Keratinocyte (primary cell): ENCODE results near the gene RHOU. TPM values are rescaled to one million over a fixed set of nuclear protein-coding genes. Genes with fewer than 3 reads are reported as not detected.

ENCODE experiments used
- DNase-seq: peaks from one replicate; pipeline ENCODE4 v3.0.0-alpha.2; 2011; ENCODE audit warnings: low read depth, missing footprints, low spot score
- FAIRE-seq: peaks from 2 replicates; lab custom pipeline; 2011; peaks lifted over from hg19 to GRCh38; lab: Jason Lieb, UNC
- H2AFZ ChIP-seq: 2 replicates; pipeline ENCODE4 v1.6.0; 2012; ENCODE audit warnings: low read length, control low read depth, inconsistent platforms; ENCODE audit not compliant: control insufficient read depth
- H3K27ac ChIP-seq: 2 replicates; pipeline ENCODE4 v1.5.1; 2011; ENCODE audit warnings: low read length; ENCODE audit not compliant: control insufficient read depth, insufficient read depth
- H3K27me3 ChIP-seq: 3 replicates; pipeline ENCODE4 v1.6.0; 2011; ENCODE audit warnings: low read length; ENCODE audit not compliant: control insufficient read depth, insufficient read depth; ENCODE audit errors: extremely low read depth
- H3K36me3 ChIP-seq, 2 experiments: 2 replicates in 1 of 2; 3 replicates in 1 of 2; pipeline ENCODE4 v1.5.1; 2011; ENCODE audit warnings: low read length in 2 of 2, mild to moderate bottlenecking in 1 of 2; ENCODE audit not compliant: control insufficient read depth in 2 of 2, insufficient read depth in 2 of 2; ENCODE audit errors: extremely low read depth in 1 of 2
- H3K4me1 ChIP-seq: 3 replicates; pipeline ENCODE4 v1.5.1; 2011; ENCODE audit warnings: low read length; ENCODE audit not compliant: control insufficient read depth, insufficient read depth; ENCODE audit errors: extremely low read depth
- H3K4me2 ChIP-seq: 3 replicates; pipeline ENCODE4 v1.6.0; 2011; ENCODE audit warnings: low read depth, low read length; ENCODE audit not compliant: control insufficient read depth, insufficient read depth; ENCODE audit errors: extremely low read depth
- H3K4me3 ChIP-seq, 3 experiments: fragments of 200-600 bp in 1 of 3; sonication (generic) in 1 of 3; 2 replicates in 2 of 3; 3 replicates in 1 of 3; pipeline ENCODE4 v1.5.1; 2011 to 2016; ENCODE audit warnings: low read length in 3 of 3, mild to moderate bottlenecking in 3 of 3, control low read depth in 2 of 3, inconsistent platforms in 1 of 3, low read depth in 1 of 3, mixed read lengths in 1 of 3, mixed run types in 1 of 3, moderate library complexity in 1 of 3; ENCODE audit not compliant: control insufficient read depth in 2 of 3, insufficient read depth in 2 of 3; ENCODE audit errors: extremely low read depth in 1 of 3
- H3K79me2 ChIP-seq: 2 replicates; pipeline ENCODE4 v1.6.0; 2012; ENCODE audit warnings: low read length; ENCODE audit not compliant: control insufficient read depth, insufficient read depth
- H3K9ac ChIP-seq: 3 replicates; pipeline ENCODE4 v1.6.0; 2011; ENCODE audit warnings: low read length; ENCODE audit not compliant: control insufficient read depth, insufficient read depth; ENCODE audit errors: extremely low read depth
- H3K9me1 ChIP-seq: 3 replicates; pipeline ENCODE4 v1.6.0; 2011; ENCODE audit warnings: low read length; ENCODE audit not compliant: control insufficient read depth, insufficient read depth; ENCODE audit errors: extremely low read depth
- H3K9me3 ChIP-seq: 2 replicates; pipeline ENCODE4 v1.5.1; 2012; ENCODE audit warnings: low read depth, low read length; ENCODE audit not compliant: control insufficient read depth
- H4K20me1 ChIP-seq: 3 replicates; pipeline ENCODE4 v1.6.0; 2011; ENCODE audit warnings: low read length; ENCODE audit not compliant: control insufficient read depth, insufficient read depth; ENCODE audit errors: extremely low read depth
- EZH2 ChIP-seq: IDR thresholded peaks from one replicate; pipeline ENCODE4 v1.6.1; 2012; ENCODE audit warnings: inconsistent platforms, mild to moderate bottlenecking, low read length, moderate library complexity
- dilution Hi-C: fragments of 300-500 bp; cut with MboI; formaldehyde crosslinking; loops from one replicate; pipeline ENCODE4 v1.7.0; 2020; ENCODE audit warnings: low sequenced_read_pairs; ENCODE audit not compliant: extremely low pct_ligation_motif_present
- polyA plus RNA-seq, 5 experiments: library from polyadenylated mRNA; depleted of rRNA in 3 of 5; stranded (reverse) in 3 of 5; stranded (forward) in 1 of 5; unstranded in 1 of 5; fragments of >200 nt; gene quantifications; 1 replicate in 1 of 5; 2 replicates in 3 of 5; 3 replicates in 1 of 5; pipeline versions ENCODE4 v1.2.1 to v1.2.3, GENCODE V29; 2011 to 2012; ENCODE audit warnings: missing spikeins in 2 of 5, low read depth in 1 of 5, low replicate concordance in 1 of 5
- TF ChIP-seq, protein P1 (sequence below), 3 experiments: IDR thresholded peaks in 1 of 3; conservative IDR thresholded peaks in 1 of 3; optimal IDR thresholded peaks in 1 of 3; 2 replicates in 2 of 3; 3 replicates in 1 of 3; pipeline versions ENCODE3 to v1.5.1; 2011; ENCODE audit warnings: low read length in 3 of 3, mild to moderate bottlenecking in 3 of 3, moderate library complexity in 2 of 3, control low read depth in 1 of 3, inconsistent platforms in 1 of 3; ENCODE audit not compliant: insufficient read depth in 2 of 3; ENCODE audit errors: extremely low read depth in 1 of 3

RHOU gene
- polyA plus RNA-seq, 1 donor (not counting 4 experiments of a cell fraction or from before 2014, with no cell fraction given): 0.29 TPM

GRCh38 chr1:228721407-228721806 lies 13.9 kb upstream of the RHOU start:
- Histone ChIP-seq H3K9me3 (no peaks in the 10 kb centered on the region), H3K36me3 (no peaks in the 10 kb centered on the region), H3K9me1 (no peaks in the 10 kb centered on the region), H3K4me2 (no peak overlapping the region), H2AFZ (no peak overlapping the region), H4K20me1 (no peaks in the 10 kb centered on the region), H3K27me3 (no peaks in the 10 kb centered on the region), H3K79me2 (no peaks in the 10 kb centered on the region), H3K4me1 (no peaks in the 10 kb centered on the region), H3K27ac (no peak overlapping the region), H3K4me3 (no peak overlapping the region), H3K9ac (no peak overlapping the region)
- FAIRE-seq (no peak), DNase-seq (no peak)
- TF ChIP-seq, protein P1, sequence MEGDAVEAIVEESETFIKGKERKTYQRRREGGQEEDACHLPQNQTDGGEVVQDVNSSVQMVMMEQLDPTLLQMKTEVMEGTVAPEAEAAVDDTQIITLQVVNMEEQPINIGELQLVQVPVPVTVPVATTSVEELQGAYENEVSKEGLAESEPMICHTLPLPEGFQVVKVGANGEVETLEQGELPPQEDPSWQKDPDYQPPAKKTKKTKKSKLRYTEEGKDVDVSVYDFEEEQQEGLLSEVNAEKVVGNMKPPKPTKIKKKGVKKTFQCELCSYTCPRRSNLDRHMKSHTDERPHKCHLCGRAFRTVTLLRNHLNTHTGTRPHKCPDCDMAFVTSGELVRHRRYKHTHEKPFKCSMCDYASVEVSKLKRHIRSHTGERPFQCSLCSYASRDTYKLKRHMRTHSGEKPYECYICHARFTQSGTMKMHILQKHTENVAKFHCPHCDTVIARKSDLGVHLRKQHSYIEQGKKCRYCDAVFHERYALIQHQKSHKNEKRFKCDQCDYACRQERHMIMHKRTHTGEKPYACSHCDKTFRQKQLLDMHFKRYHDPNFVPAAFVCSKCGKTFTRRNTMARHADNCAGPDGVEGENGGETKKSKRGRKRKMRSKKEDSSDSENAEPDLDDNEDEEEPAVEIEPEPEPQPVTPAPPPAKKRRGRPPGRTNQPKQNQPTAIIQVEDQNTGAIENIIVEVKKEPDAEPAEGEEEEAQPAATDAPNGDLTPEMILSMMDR (optimal IDR thresholded peaks at IDR 0.05 in 1 of 3, IDR thresholded peaks at IDR 0.05 in 1 of 3, conservative IDR thresholded peaks at IDR 0.05 in 1 of 3; ENCODE audit: extremely low read depth in 1 of 3, insufficient read depth in 2 of 3, low read length in 3 of 3): no peak
- no peak for TF ChIP-seq EZH2
- dilution Hi-C loops: no loop called here

DNA sequence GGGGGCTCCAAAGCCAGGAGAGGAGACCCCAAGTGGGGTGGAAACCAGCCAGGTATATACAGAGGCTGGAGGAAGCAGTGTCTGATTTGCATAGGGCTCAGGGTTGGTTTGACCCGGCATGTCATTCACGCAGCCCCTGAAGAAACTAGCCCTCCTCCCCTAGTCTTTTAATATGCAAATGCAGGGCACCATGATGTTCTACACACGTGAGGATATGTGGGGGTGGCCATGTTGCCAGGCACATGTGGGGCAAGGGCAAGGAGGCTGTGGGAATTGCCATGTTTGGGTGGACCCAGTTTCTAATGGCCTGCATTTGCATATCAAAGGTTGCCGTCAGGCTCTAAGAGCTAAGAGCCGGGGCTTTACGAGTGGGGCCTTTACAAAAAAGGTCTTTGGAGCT lies 12.0 kb upstream of the RHOU start:
- no peak for TF ChIP-seq EZH2
- TF ChIP-seq, protein P1 (optimal IDR thresholded peaks at IDR 0.05 in 1 of 3, IDR thresholded peaks at IDR 0.05 in 1 of 3, conservative IDR thresholded peaks at IDR 0.05 in 1 of 3; ENCODE audit: extremely low read depth in 1 of 3, insufficient read depth in 2 of 3, low read length in 3 of 3): no peak
- dilution Hi-C loops: no loop called here
- no peaks in the 10 kb centered on the region for H3K36me3 ChIP-seq
- H3K27ac ChIP-seq: no peak overlapping the region
- H3K9me1 ChIP-seq: no peaks in the 10 kb centered on the region
- DNase-seq: no peak
- H3K9me3 ChIP-seq: no peaks in the 10 kb centered on the region
- no peak overlapping the region for H2AFZ ChIP-seq
- no peak overlapping the region for H3K4me3 ChIP-seq
- no peak overlapping the region for H3K9ac ChIP-seq
- FAIRE-seq: no peak
- H3K4me1 ChIP-seq: no peaks in the 10 kb centered on the region
- no peaks in the 10 kb centered on the region for H3K27me3 ChIP-seq
- H3K4me2 ChIP-seq: no peak overlapping the region
- no peaks in the 10 kb centered on the region for H4K20me1 ChIP-seq
- H3K79me2 ChIP-seq: no peaks in the 10 kb centered on the region
